GM19025 (cell line): Measurements from ENCODE around the gene MPP3.

Experiments used
- ATAC-seq: cut with Tn5 transposase; IDR thresholded peaks from one replicate; pipeline ENCODE4 v1.9.1; 2021; ENCODE audit warnings: mild to moderate bottlenecking, low read depth, moderate library complexity; ENCODE audit not compliant: unreplicated experiment

Gene MPP3

GRCh38 chr17:43778337-43779144 is 54.4 kb downstream of the MPP3 start, which contains the start of gene DUSP3:
Gene DUSP3, minus strand, starts transcription at chr17:43778977. Its CDS starts 53 bp downstream, at chr17:43778924.
- peak; percentile 95 for ATAC-seq

- ATAC-seq, result no peak
Measured at GRCh38 chr17:43774304-43775250, 58.4 kb downstream of the MPP3 start.

- no peak for ATAC-seq
Measured at GRCh38 chr17:43772877-43773648, 59.9 kb downstream of the MPP3 start.

DNA sequence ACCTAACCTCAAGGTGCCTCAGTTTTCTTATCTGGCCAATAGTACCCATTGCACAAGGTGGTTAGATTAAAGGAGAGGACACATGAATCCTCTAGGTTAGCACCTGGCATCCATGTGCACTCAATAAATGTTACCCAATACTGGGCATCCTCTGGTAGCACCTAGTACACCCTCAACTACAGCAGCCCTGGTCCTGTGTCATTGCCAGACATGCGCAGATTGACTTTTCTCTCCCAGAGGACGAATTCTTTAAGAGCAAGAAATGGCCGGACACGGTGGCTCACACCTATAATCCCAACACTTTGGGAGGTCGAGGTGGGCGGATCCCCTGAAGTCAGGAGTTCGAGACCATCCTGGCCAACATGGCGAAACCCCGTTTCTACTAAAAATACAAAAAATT is 61.5 kb downstream of the MPP3 start:
- no peak for ATAC-seq

GRCh38 chr17:43770957-43771356 is 62.0 kb downstream of the MPP3 start:
- ATAC-seq, result no peak

DNA sequence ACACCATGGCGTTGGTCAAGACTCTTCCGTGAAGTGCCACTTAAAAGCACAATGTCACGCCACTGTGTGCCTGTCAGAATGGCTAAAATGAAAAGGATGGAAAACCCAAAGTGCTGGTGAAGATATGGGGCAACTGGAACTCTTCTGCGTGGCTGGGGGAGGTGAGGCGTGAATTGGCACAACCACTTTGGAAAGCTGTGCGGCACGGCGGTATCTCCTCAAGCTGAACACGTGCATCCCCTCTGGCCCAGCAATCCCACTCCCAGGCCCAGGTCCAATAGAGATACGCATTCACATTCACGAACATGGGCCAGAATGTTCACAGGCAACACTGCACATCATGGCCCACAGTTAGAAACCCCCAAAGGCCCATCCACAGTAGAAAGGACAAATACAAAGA is 63.1 kb downstream of the MPP3 start:
- no peak for ATAC-seq

- ATAC-seq, result no peak
Measured at GRCh38 chr17:43769426-43769825, 63.5 kb downstream of the MPP3 start.

GRCh38 chr17:43768943-43769342 is 64.0 kb downstream of the MPP3 start:
- no peak for ATAC-seq

- ATAC-seq, result no peak
Measured at GRCh38 chr17:43768382-43768781, 64.6 kb downstream of the MPP3 start.

GRCh38 chr17:43767713-43768059 is 65.3 kb downstream of the MPP3 start:
- no peak for ATAC-seq

GRCh38 chr17:43767053-43767712 is 65.8 kb downstream of the MPP3 start:
- ATAC-seq, result no peak

DNA sequence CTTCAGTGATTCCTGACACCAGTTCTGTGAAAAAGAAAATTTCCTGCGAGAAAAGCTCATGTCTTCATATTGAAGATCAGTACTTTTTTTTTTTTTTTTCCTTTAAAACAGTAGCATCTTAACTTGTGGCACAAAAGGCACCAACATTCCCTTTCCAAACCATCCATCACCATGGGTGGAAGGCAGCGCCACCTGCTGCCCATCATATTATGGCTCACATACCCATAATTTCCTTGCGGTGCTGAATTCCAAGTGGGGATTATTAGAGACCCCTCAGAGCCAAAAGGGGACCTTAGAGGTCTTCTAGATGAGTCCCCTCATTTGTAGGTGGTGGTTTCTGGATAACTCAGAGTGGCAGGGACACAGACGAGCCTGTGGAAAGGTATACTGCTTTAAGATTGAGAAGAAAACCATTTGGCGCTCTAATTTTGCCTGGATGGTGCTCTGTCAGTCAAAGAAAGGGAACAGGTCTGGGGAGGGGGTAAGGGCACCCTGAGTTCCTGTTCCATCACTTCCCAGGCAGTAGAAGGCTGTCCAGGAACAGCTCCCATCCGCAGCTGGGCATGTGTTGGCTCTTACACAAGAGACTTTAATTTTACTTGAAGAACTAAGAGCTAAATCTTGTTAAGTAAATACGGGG is 66.4 kb downstream of the MPP3 start:
- ATAC-seq, result no peak

DNA sequence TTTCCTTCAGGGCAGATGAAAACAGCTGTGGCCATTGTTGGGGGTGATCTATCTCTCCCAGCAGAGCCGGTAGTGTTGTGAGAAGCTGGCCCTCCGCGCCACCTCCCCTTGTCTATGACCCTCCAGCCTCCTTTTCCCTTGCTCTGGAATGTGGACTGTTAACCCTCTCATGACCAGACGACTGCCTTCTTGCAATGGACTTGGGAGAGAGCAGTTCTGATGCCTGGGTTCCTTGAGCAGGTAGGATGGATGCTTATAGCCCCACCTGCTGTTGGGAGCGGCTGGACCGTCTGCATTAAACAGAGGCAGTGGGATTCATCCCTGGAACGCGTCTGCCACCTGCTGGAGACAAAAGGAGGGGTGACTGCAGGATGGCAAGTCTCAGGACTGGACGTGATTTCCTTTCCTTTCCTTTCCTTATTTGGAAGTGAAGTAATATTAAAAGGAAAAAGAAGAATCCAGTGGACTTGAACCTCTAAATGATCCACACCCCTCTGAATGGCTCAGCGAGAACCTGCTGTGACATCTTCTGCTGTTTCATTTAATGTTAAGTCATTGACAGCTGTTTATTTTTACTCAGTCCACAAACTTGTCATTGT is 72.6 kb downstream of the MPP3 start:
- no peak for ATAC-seq

DNA sequence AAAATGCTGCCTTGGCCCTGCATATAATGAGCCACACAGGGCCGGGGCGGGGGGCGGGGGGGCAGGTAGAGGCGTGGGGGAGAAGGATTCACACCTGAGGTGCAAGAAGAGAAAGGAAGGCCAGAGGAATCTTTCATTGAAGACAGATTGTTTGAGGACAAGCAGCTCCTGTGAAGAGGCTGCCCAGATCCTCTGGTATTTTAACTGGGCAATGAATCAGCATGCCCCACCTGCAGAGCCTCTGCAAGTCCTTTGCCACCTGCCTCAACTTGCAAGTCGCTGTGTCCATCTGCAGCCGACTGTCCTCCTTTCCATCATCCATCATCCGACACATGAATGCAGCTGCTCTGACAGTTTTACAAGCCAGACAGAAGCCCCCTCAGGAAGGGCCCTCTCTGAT is 73.1 kb downstream of the MPP3 start:
- ATAC-seq, result no peak

DNA sequence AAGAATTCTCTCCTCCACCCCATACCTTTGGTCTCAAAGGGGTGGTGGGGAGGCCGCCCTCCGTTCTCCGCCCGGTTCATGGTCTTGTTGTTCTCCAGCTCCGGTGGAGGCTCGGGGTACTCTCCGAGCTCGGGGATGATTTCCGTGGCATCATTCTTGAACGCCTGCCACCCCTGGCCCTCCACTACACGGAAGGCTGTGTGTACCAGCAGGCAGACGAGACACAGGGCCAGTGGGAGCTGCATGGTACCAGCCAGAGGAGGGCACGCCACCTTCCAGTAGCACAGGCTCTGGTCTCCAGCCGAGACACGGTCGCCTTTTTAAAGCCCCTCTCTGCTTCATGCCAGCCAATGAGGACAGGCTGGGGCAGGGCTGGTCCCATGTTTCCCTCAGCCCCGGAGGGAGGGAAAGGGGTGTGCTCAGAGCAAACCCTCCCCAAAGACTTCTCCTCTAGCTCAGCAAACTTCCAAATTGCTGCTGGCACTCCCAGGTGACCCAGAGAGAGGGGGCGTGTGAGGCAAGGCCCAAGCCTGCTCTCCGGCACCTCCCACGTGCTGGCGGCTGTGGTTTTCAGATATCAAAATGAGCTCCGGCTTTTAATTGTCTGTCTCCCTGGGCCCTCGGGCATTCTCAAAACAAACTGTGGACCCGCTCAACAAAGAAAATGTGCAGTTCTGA is 74.3 kb downstream of the MPP3 start, which contains the start of gene SOST:
SOST (minus strand) TSS at position 295 of the 678 bp plus-strand sequence; CDS start at position 245, 50 bp downstream.
- ATAC-seq, result no peak

DNA sequence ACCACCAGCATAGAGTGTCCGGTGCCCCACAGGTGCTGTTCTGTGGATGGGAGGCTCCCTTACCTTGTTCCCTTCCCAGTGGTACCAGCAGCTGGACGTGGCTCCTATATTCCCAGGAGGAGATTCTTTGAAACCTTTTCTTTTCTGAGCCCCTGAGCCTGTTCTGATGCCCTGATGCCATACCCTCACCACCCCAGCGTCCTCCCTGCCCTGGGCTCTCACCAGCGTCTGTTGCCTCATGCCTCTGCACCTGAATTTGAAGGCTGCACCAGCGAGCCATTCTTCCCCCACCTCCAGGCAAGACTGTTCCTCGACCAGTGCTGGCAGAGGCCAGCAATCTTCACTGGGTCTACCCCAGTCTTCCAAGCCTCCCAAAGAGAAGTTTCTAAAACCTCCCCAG is 74.9 kb downstream of the MPP3 start:
- no peak for ATAC-seq

DNA sequence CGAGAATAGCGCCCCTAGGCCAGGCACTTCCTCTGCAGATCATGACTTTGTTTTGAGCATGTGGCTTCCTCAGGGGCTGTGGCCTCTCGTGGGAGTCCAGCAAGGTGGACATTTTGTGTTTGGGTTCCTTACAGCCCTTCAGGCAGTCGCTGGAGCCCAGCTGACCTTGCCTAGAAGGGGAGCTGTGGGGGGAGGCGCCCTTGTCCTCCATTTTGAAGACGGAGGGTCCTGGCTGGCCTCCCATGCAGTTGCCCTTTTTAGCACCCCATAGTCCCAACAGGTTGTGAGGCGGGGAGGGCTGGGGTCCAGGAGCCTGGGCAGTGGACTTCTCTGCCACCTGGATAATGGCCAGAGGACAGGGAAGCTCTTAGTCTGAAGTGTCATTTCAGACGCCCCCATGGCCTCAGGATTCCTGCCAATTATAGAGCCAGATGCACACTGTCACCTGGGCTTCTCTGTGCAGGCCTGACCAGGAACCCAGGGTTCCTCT is 75.7 kb downstream of the MPP3 start:
- no peak for ATAC-seq

GRCh38 chr17:43756201-43756600 is 76.7 kb downstream of the MPP3 start:
- no peak for ATAC-seq
